ENCODE measurements around the gene NUBPL. TPM values are rescaled to one million over a fixed set of nuclear protein-coding genes. Genes with fewer than 3 reads are reported as not detected.

The NUBPL gene
- total RNA-seq, 2 donors from 2014 or later: 9.2 to 30.0 TPM

- no peaks in the 10 kb centered on the region for H3K9me3 ChIP-seq
These were observed 3.0 kb downstream of the NUBPL start for GRCh38 chr14:31564194-31564593.

GRCh38 chr14:31566456-31566855, 5.3 kb downstream of the NUBPL start:
- ATAC-seq (ENCODE audit: insufficient number of reproducible peaks, low FRiP score, low read depth): no peak
- Histone ChIP-seq H3K4me3 (no peak overlapping the region), H3K9me3 (no peaks in the 10 kb centered on the region), H3K27me3 (replicated peaks; ENCODE audit: insufficient read depth) (no peaks in the 10 kb centered on the region), H3K4me1 (ENCODE audit: control insufficient read depth in 1 of 2, low read depth in 2 of 2) (peaks cover 11 to 19% of the 10 kb centered on the region in 2 donors), H3K36me3 (peaks cover 5% of the 10 kb centered on the region), H3K27ac (no peak overlapping the region)
- no peak for TF ChIP-seq CTCF (IDR thresholded peaks at IDR 0.05)
- DNase-seq (ENCODE audit: low spot score): no peak

More at GRCh38 chr14:31564194-31564593, 3.0 kb downstream of the NUBPL start:
- H3K4me3 ChIP-seq: no peak overlapping the region
- peaks cover 11 to 19% of the 10 kb centered on the region in 2 donors for H3K4me1 ChIP-seq (ENCODE audit: control insufficient read depth in 1 of 2, low read depth in 2 of 2)
- DNase-seq (ENCODE audit: low spot score) (no peak), ATAC-seq (ENCODE audit: insufficient number of reproducible peaks, low FRiP score, low read depth) (no peak)
- peaks cover 5% of the 10 kb centered on the region for H3K36me3 ChIP-seq
- H3K27me3 ChIP-seq (replicated peaks; ENCODE audit: insufficient read depth): no peaks in the 10 kb centered on the region
- TF ChIP-seq CTCF (IDR thresholded peaks at IDR 0.05): no peak
- no peak overlapping the region for H3K27ac ChIP-seq

- no peak for TF ChIP-seq CTCF (IDR thresholded peaks at IDR 0.05)
- H3K36me3 ChIP-seq: peaks cover 5% of the 10 kb centered on the region
- no peak for ATAC-seq (ENCODE audit: insufficient number of reproducible peaks, low FRiP score, low read depth)
- H3K4me1 ChIP-seq (ENCODE audit: control insufficient read depth in 1 of 2, low read depth in 2 of 2): peaks cover 6 to 14% of the 10 kb centered on the region in 2 donors
- DNase-seq (ENCODE audit: low spot score): no peak
- no peak overlapping the region for H3K4me3 ChIP-seq
- H3K9me3 ChIP-seq: no peaks in the 10 kb centered on the region
- H3K27me3 ChIP-seq (replicated peaks; ENCODE audit: insufficient read depth): no peaks in the 10 kb centered on the region
- no peak overlapping the region for H3K27ac ChIP-seq
These were observed 6.5 kb downstream of the NUBPL start for GRCh38 chr14:31567655-31568054.

GRCh38 chr14:31568161-31568560, 7.0 kb downstream of the NUBPL start:
- H3K27ac ChIP-seq: no peak overlapping the region
- no peak for TF ChIP-seq CTCF (IDR thresholded peaks at IDR 0.05)
- DNase-seq (ENCODE audit: low spot score) (no peak), ATAC-seq (ENCODE audit: insufficient number of reproducible peaks, low FRiP score, low read depth) (no peak)
- no peaks in the 10 kb centered on the region for H3K9me3 ChIP-seq
- H3K36me3 ChIP-seq: peaks cover 5% of the 10 kb centered on the region
- H3K27me3 ChIP-seq (replicated peaks; ENCODE audit: insufficient read depth): no peaks in the 10 kb centered on the region
- peaks cover 6 to 14% of the 10 kb centered on the region in 2 donors for H3K4me1 ChIP-seq (ENCODE audit: control insufficient read depth in 1 of 2, low read depth in 2 of 2)
- no peak overlapping the region for H3K4me3 ChIP-seq

GRCh38 chr14:31568671-31569070, 7.5 kb downstream of the NUBPL start:
- peaks cover 6 to 13% of the 10 kb centered on the region in 2 donors for H3K4me1 ChIP-seq (ENCODE audit: control insufficient read depth in 1 of 2, low read depth in 2 of 2)
- no peak for TF ChIP-seq CTCF (IDR thresholded peaks at IDR 0.05)
- no peaks in the 10 kb centered on the region for H3K9me3 ChIP-seq
- H3K27ac ChIP-seq: no peak overlapping the region
- DNase-seq (ENCODE audit: low spot score) (no peak), ATAC-seq (ENCODE audit: insufficient number of reproducible peaks, low FRiP score, low read depth) (no peak)
- no peak overlapping the region for H3K4me3 ChIP-seq
- H3K36me3 ChIP-seq: peaks cover 5% of the 10 kb centered on the region
- H3K27me3 ChIP-seq (replicated peaks; ENCODE audit: insufficient read depth): no peaks in the 10 kb centered on the region

Data from thoracic aorta (tissue), 2 donors.